ENCODE measurements around the gene TUBB. TPM values are rescaled to one million over a fixed set of nuclear protein-coding genes. Genes with fewer than 3 reads are reported as not detected.

The TUBB gene
- total RNA-seq, 4 donors from 2014 or later, result 184 to 351 (median 236) TPM

DNA sequence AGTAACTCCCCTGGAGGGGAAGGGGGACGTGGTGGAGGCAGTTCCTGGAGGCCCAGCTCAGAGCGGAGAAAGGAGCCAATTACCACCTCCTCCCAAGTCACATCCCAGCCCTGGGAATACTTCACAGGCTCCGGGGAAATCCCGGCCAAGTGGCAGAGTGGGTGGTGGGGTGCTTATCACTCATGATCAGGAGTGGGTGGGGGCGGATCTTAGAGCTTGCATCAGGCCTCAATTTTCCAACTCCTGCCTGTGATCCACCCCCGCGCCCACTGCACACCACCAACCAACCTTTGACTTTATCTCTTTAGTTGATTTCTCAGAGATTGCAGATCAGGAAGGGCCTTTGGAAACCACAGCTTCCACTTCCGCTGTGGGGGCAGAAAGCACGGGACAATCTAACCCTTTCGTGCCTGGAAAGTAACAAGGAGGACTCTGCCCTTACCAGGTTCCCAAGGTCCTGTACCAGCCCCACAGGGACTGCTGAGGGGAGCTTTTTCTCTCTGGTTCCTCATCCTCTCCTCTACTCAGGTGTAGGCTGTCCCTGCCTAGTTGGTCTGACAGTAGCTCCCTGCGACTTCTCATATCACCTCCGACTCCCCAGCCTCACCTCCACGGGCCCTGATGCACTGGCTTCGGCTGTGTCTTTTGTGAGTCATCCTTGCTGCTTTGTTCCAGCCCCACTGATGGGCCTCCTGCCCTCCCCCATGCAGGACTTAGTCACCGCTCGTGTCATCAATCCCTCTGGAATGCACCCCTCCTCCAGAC is 49.1 kb downstream of the TUBB start:
- H3K27me3 ChIP-seq, result no peaks in the 10 kb centered on the region
- peak overlapping the region in 3 of 4 donors; percentile 73 to 79 (median 78) for H3K27ac ChIP-seq
- ATAC-seq, result peak; percentile 94
- H3K9me3 ChIP-seq, result no peaks in the 10 kb centered on the region
- 15 to 18% methylated on average over 8 to 9 of the region's 16 CpGs for WGBS, 2 donors (ENCODE audit: low coverage in 1 of 2)
- peaks cover 0 to 26% (median 19%) of the 10 kb centered on the region in 3 donors for H3K4me1 ChIP-seq
- no peak overlapping the region for H3K4me3 ChIP-seq
- H3K36me3 ChIP-seq, result no peaks in the 10 kb centered on the region
- TF ChIP-seq, protein P1, sequence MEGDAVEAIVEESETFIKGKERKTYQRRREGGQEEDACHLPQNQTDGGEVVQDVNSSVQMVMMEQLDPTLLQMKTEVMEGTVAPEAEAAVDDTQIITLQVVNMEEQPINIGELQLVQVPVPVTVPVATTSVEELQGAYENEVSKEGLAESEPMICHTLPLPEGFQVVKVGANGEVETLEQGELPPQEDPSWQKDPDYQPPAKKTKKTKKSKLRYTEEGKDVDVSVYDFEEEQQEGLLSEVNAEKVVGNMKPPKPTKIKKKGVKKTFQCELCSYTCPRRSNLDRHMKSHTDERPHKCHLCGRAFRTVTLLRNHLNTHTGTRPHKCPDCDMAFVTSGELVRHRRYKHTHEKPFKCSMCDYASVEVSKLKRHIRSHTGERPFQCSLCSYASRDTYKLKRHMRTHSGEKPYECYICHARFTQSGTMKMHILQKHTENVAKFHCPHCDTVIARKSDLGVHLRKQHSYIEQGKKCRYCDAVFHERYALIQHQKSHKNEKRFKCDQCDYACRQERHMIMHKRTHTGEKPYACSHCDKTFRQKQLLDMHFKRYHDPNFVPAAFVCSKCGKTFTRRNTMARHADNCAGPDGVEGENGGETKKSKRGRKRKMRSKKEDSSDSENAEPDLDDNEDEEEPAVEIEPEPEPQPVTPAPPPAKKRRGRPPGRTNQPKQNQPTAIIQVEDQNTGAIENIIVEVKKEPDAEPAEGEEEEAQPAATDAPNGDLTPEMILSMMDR (IDR thresholded peaks at IDR 0.05), result no peak
- TF ChIP-seq POLR2AphosphoS5 (IDR thresholded peaks at IDR 0.05), result peak; percentile 78

DNA sequence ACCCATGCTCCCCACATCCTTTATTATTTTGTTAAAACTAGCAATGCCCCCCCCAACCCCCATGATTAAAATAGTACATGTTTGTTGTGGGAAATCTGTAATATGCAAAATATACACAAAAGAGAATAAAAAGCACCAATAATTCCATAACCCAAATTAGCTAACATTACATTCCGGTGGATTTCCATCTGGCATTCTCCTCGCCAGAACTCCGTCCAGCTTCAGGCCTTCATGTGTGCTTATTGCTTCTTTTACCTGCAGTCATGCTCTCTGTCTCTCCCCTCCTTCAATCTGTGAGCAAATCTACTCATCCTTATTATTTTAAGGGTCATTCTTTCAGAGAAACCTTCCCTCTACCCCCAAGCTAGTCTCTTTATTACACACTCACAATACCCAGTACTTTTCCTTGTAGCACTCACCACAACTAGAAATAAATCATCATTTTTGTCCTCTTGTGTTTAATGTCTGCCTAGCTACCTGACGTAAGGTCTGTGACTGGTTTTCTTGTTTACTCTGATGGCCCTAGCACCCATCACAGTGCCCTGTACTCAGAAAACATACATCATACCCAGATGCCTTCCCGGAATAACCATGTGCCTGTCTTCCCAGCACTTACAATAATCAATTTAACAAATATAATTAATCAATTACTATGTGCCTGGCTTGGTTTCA is 49.8 kb downstream of the TUBB start:
- Histone ChIP-seq H3K36me3 (no peaks in the 10 kb centered on the region), H3K27me3 (no peaks in the 10 kb centered on the region), H3K4me1 (peaks cover 0 to 25% (median 15%) of the 10 kb centered on the region in 3 donors), H3K4me3 (no peak overlapping the region), H3K9me3 (no peaks in the 10 kb centered on the region), H3K27ac (peak overlapping the region in 3 of 4 donors; percentile 73 to 79 (median 78))
- WGBS, 2 donors (ENCODE audit: low coverage in 1 of 2), result 42 to 45% methylated on average over 5 of the region's 5 CpGs
- ATAC-seq, result peak; percentile 35
- TF ChIP-seq POLR2A (IDR thresholded peaks at IDR 0.05) (no peak), POLR2AphosphoS5 (IDR thresholded peaks at IDR 0.05) (no peak), EP300 (IDR thresholded peaks at IDR 0.05) (no peak)
- TF ChIP-seq, protein P1 (IDR thresholded peaks at IDR 0.05), result no peak

DNA sequence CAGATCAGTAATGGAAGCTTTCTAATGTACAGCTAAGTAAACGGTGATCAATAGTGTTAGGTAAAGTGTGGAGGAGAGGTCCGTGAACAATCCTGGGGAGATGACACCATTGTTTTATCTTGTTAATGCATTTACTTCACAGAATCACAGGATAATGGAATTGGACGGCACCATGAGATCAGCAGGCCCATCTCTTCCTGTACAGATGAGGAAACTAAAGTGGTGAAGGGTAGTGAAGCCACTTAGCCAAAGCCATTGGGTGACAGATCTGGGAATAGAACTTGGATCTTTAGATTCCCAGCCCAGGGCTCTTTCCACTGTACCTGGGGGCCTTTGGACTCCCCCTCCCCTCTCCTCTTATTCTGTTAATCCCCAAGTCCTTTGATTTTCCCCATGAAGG is 50.4 kb downstream of the TUBB start:
- Histone ChIP-seq H3K4me3 (no peak overlapping the region), H3K4me1 (peaks cover 0 to 25% (median 15%) of the 10 kb centered on the region in 3 donors), H3K27me3 (no peaks in the 10 kb centered on the region), H3K9me3 (no peaks in the 10 kb centered on the region), H3K36me3 (no peaks in the 10 kb centered on the region), H3K27ac (peak overlapping the region in 3 of 4 donors; percentile 73 to 79 (median 78))
- 85 to 88% methylated on average over 2 to 3 of the region's 3 CpGs for WGBS, 2 donors (ENCODE audit: low coverage in 1 of 2)
- TF ChIP-seq, protein P1 (IDR thresholded peaks at IDR 0.05), result no peak
- TF ChIP-seq POLR2AphosphoS5 (IDR thresholded peaks at IDR 0.05) (no peak), EP300 (IDR thresholded peaks at IDR 0.05) (no peak), POLR2A (IDR thresholded peaks at IDR 0.05) (no peak)
- no peak for ATAC-seq

DNA sequence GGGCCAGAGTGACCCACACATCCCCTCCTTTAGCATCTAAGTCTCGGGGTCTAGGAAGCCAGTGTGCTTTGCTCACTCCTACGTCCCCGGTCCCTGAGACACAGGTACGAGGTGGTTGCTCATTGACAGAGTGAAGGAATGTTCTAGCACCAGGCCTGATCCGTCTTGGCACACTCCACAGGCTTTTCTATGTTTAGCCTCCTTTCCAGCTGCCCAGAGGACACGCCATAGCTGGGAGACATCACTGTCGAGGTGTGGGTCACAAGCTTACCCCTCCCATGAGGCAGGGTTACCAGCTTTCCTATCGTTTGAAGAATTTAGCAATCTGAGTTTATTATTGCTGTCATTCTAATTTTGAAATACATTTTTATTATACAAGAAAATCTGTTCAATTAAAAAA is 54.5 kb downstream of the TUBB start:
- TF ChIP-seq POLR2AphosphoS5 (IDR thresholded peaks at IDR 0.05), result peak; percentile 17
- no peak for TF ChIP-seq POLR2A (IDR thresholded peaks at IDR 0.05)
- no peak for TF ChIP-seq EP300 (IDR thresholded peaks at IDR 0.05)
- TF ChIP-seq, protein P1 (IDR thresholded peaks at IDR 0.05), result no peak
- ATAC-seq, result no peak
- Histone ChIP-seq H3K36me3 (no peaks in the 10 kb centered on the region), H3K4me1 (peaks cover 0 to 25% (median 9%) of the 10 kb centered on the region in 3 donors), H3K4me3 (no peak overlapping the region), H3K27ac (peak overlapping the region in 1 of 4 donors; percentile 57), H3K27me3 (no peaks in the 10 kb centered on the region), H3K9me3 (no peaks in the 10 kb centered on the region)
- 31 to 76% methylated on average over 4 to 8 of the region's 8 CpGs for WGBS, 2 donors (ENCODE audit: low coverage in 1 of 2)

Small RNAs within 50 kb of the gene (small RNA-seq; reads per million reads assigned to genes)
- 0 reads per million in 4 donors for gene RF00019
- gene RN7SL353P, result 0 reads per million in 4 donors

Other genes with a start within 250 kb of the TUBB start
- gene HLA-E, start 230.8 kb upstream of the TUBB start, total RNA-seq, result 100 to 1,000 TPM; 259 to 607 (median 482) TPM
- gene GNL1, start 163.9 kb upstream of the TUBB start, total RNA-seq, result 10 to 100 TPM; 39.2 to 48.3 (median 42.4) TPM
- 10 to 100 TPM in 2 of 4 donors, 1 to 10 TPM in 2; 3.5 to 21.6 (median 7.9) TPM for gene PRR3, start 163.1 kb upstream of the TUBB start, total RNA-seq
- gene ABCF1, start 148.9 kb upstream of the TUBB start, total RNA-seq, result 10 to 100 TPM; 42.8 to 63.6 (median 47.4) TPM
- 10 to 100 TPM; 26.7 to 50.4 (median 37.9) TPM for gene PPP1R10, start 103.1 kb upstream of the TUBB start, total RNA-seq
- gene MRPS18B, start 102.5 kb upstream of the TUBB start, total RNA-seq, result 10 to 100 TPM; 35.0 to 41.2 (median 36.7) TPM
- gene ATAT1, start 93.5 kb upstream of the TUBB start, total RNA-seq, result 1 to 10 TPM in 3 of 4 donors, under 1 TPM in 1; 0.82 to 2.6 (median 2.1) TPM
- gene C6orf136, start 73.2 kb upstream of the TUBB start, total RNA-seq, result 10 to 100 TPM; 10.8 to 19.6 (median 16.6) TPM
- gene DHX16, start 47.3 kb upstream of the TUBB start, total RNA-seq, result 10 to 100 TPM; 25.8 to 36.2 (median 31.4) TPM
- 10 to 100 TPM; 45.3 to 65.8 (median 56.6) TPM for gene PPP1R18, start 33.7 kb upstream of the TUBB start, total RNA-seq
- gene NRM, start 29.4 kb upstream of the TUBB start, total RNA-seq, result 1 to 10 TPM; 3.0 to 8.2 (median 6.0) TPM
- 10 to 100 TPM in 3 of 4 donors, 1 to 10 TPM in 1; 9.8 to 16.7 (median 13.1) TPM for gene MDC1, start 3.1 kb upstream of the TUBB start, total RNA-seq
- gene FLOT1, start 22.3 kb downstream of the TUBB start, total RNA-seq, result 100 to 1,000 TPM; 104 to 191 (median 152) TPM
- gene IER3, start 24.2 kb downstream of the TUBB start, total RNA-seq, result 10 to 100 TPM in 3 of 4 donors, 1 to 10 TPM in 1; 5.6 to 31.9 (median 11.3) TPM
- gene DDR1, start 164.2 kb downstream of the TUBB start, total RNA-seq, result 10 to 100 TPM; 25.4 to 40.4 (median 30.9) TPM
- 10 to 100 TPM in 3 of 4 donors, 1 to 10 TPM in 1; 9.4 to 16.4 (median 11.8) TPM for gene GTF2H4, start 187.9 kb downstream of the TUBB start, total RNA-seq
- 10 to 100 TPM in 3 of 4 donors, 1 to 10 TPM in 1; 9.7 to 16.5 (median 12.8) TPM for gene VARS2, start 193.9 kb downstream of the TUBB start, total RNA-seq
- not detected for gene SFTA2, start 211.8 kb downstream of the TUBB start, total RNA-seq
- under 1 TPM in 1 of 4 donors, not detected in 3; 0.04 TPM for gene MUCL3, start 220.6 kb downstream of the TUBB start, total RNA-seq